Fibroblast of lung (primary cell): Measurements from ENCODE around the gene PSMB2.

Experiments
- EZH2 ChIP-seq: IDR thresholded peaks from 2 replicates; pipeline ENCODE4 v1.5.1; 2012; ENCODE audit warnings: low read length, control low read depth, mild to moderate bottlenecking; ENCODE audit errors: missing control alignments
- TF ChIP-seq, protein P1 (sequence below), 2 donors: IDR thresholded peaks in 1 of 2; conservative IDR thresholded peaks in 1 of 2; 1 replicate in 1 of 2; 2 replicates in 1 of 2; pipeline ENCODE4 v1.5.1; 2011 to 2012; ENCODE audit warnings: low read length in 2 of 2, control low read depth in 1 of 2, inconsistent platforms in 1 of 2, low read depth in 1 of 2, mild to moderate bottlenecking in 1 of 2

DNA sequence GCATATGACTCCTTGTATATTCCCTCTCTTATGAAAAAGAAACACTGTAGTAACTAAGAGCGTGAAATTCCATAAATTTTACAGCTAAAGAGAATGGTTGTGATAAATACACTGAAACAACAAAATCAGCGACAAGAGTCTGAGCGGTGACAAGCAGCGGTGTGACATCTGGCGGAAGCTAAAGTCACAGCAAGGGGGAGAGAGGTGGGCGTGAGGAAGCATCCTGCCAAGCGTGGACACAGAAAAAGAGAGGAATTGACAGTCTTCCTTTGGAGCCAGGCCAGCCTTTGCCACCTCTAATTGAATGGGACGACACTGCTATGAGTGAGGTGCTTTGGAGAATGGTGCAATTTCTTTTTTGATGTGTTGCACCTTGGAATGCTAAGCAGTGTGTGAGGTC, 25.9 kb downstream of the PSMB2 start:
- TF ChIP-seq, protein P1, sequence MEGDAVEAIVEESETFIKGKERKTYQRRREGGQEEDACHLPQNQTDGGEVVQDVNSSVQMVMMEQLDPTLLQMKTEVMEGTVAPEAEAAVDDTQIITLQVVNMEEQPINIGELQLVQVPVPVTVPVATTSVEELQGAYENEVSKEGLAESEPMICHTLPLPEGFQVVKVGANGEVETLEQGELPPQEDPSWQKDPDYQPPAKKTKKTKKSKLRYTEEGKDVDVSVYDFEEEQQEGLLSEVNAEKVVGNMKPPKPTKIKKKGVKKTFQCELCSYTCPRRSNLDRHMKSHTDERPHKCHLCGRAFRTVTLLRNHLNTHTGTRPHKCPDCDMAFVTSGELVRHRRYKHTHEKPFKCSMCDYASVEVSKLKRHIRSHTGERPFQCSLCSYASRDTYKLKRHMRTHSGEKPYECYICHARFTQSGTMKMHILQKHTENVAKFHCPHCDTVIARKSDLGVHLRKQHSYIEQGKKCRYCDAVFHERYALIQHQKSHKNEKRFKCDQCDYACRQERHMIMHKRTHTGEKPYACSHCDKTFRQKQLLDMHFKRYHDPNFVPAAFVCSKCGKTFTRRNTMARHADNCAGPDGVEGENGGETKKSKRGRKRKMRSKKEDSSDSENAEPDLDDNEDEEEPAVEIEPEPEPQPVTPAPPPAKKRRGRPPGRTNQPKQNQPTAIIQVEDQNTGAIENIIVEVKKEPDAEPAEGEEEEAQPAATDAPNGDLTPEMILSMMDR (conservative IDR thresholded peaks at IDR 0.05 in 1 of 2, IDR thresholded peaks at IDR 0.05 in 1 of 2; ENCODE audit: low read depth in 1 of 2, low read length in 2 of 2), result no peak
- TF ChIP-seq EZH2, result no peak
